Measurements from ENCODE around the gene BAD. TPM values are rescaled to one million over a fixed set of nuclear protein-coding genes. Genes with fewer than 3 reads are reported as not detected.
A peak's percentile ranks its signal among the peaks of the same experiment; 100 is the strongest.

Gene BAD
- total and polyA plus RNA-seq, 2 of the 13 experiments (the other 11 are each of a cell fraction or from before 2014, with no cell fraction given) = 17.9 to 28.5 TPM

DNA sequence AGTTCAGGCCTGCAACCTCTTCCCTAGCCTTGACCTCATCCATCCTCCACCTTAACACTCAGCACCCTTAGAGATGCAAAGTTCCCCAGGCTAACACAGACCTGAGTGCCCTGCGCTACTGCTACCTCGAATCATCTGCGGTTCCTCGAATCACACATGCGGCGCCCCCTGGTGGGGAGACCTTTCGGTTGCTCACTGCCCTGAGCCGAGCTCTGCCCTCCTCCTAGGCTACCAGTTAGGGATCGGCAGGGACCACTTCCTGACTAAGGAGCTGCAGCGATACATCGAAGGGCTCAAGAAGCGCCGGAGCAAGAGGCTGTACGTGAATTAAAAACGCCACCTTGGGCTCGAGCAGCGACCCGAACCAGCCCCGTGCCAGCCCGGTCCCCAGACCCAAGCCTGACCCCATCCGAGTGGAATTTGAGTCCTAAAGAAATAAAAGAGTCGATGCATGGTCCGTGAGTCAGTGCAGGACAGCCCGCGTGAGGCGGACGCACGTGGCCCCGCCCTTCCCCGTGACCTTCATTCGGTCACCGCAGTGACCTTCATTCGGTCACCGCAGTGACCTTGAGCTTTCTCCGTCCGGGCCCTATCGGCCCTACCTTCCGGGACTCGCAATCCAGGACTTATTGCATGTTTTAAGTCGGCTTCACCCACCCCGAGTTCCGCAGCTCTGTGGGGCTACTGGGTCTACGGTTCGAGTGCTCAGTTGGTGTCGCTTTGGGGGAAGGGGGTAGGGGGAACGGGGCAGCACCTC is 20.0 kb upstream of the BAD start (continued):
- TF ChIP-seq, protein P1, sequence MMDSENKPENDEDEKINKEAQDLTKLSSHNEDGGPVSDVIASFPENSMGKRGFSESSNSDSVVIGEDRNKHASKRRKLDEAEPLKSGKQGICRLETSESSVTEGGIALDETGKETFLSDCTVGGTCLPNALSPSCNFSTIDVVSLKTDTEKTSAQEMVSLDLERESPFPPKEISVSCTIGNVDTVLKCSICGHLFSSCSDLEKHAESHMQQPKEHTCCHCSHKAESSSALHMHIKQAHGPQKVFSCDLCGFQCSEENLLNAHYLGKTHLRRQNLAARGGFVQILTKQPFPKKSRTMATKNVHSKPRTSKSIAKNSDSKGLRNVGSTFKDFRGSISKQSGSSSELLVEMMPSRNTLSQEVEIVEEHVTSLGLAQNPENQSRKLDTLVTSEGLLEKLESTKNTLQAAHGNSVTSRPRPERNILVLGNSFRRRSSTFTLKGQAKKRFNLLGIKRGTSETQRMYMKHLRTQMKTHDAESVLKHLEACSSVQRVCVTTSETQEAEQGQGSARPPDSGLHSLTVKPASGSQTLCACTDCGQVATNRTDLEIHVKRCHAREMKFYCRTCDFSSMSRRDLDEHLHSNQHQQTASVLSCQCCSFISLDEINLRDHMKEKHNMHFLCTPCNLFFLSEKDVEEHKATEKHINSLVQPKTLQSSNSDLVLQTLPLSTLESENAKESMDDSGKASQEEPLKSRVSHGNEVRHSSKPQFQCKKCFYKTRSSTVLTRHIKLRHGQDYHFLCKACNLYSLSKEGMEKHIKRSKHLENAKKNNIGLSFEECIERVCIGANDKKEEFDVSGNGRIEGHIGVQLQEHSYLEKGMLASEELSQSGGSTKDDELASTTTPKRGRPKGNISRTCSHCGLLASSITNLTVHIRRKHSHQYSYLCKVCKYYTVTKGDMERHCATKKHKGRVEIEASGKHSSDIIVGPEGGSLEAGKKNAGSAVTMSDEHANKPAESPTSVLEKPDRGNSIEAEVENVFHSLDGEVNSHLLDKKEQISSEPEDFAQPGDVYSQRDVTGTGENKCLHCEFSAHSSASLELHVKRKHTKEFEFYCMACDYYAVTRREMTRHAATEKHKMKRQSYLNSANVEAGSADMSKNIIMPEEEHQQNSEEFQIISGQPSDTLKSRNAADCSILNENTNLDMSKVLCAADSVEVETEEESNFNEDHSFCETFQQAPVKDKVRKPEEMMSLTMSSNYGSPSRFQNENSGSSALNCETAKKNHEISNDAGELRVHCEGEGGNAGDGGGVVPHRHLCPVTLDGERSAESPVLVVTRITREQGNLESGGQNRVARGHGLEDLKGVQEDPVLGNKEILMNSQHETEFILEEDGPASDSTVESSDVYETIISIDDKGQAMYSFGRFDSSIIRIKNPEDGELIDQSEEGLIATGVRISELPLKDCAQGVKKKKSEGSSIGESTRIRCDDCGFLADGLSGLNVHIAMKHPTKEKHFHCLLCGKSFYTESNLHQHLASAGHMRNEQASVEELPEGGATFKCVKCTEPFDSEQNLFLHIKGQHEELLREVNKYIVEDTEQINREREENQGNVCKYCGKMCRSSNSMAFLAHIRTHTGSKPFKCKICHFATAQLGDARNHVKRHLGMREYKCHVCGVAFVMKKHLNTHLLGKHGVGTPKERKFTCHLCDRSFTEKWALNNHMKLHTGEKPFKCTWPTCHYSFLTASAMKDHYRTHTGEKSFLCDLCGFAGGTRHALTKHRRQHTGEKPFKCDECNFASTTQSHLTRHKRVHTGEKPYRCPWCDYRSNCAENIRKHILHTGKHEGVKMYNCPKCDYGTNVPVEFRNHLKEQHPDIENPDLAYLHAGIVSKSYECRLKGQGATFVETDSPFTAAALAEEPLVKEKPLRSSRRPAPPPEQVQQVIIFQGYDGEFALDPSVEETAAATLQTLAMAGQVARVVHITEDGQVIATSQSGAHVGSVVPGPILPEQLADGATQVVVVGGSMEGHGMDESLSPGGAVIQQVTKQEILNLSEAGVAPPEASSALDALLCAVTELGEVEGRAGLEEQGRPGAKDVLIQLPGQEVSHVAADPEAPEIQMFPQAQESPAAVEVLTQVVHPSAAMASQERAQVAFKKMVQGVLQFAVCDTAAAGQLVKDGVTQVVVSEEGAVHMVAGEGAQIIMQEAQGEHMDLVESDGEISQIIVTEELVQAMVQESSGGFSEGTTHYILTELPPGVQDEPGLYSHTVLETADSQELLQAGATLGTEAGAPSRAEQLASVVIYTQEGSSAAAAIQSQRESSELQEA (CRISPR knock-in tag; IDR thresholded peaks at IDR 0.05; ENCODE audit: not compliant biosample characterization) = no peak
- TF ChIP-seq, protein P2, sequence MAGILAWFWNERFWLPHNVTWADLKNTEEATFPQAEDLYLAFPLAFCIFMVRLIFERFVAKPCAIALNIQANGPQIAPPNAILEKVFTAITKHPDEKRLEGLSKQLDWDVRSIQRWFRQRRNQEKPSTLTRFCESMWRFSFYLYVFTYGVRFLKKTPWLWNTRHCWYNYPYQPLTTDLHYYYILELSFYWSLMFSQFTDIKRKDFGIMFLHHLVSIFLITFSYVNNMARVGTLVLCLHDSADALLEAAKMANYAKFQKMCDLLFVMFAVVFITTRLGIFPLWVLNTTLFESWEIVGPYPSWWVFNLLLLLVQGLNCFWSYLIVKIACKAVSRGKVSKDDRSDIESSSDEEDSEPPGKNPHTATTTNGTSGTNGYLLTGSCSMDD (CRISPR knock-in tag; IDR thresholded peaks at IDR 0.05) = 0 out of 2 replicates have a peak, but pooled peaks have one; percentile 35
- TF ChIP-seq ZFP90 (CRISPR knock-in tag; IDR thresholded peaks at IDR 0.05; ENCODE audit: borderline replicate concordance) = peak; percentile 79; the same call in 1 of the 2 replicates
- peak; percentile 66; the same call in 1 of the 2 replicates for TF ChIP-seq ZNF773 (CRISPR knock-in tag; IDR thresholded peaks at IDR 0.05; ENCODE audit: borderline replicate concordance)
- peak; percentile 41; the same call in 1 of the 2 replicates for TF ChIP-seq PRMT3 (CRISPR knock-in tag; IDR thresholded peaks at IDR 0.05; ENCODE audit: borderline replicate concordance, low read depth)
- peak; percentile 88 for TF ChIP-seq ZNF501 (CRISPR knock-in tag; IDR thresholded peaks at IDR 0.05)
- TF ChIP-seq SP5 (CRISPR knock-in tag; IDR thresholded peaks at IDR 0.05; ENCODE audit: borderline replicate concordance, low read depth) = peak; percentile 30; the same call in 1 of the 2 replicates
- peak; percentile 48; the same call in 1 of the 2 replicates for TF ChIP-seq NCOR1 (IDR thresholded peaks at IDR 0.05; ENCODE audit: borderline replicate concordance, low read length)
- peak; percentile 59; the same call in 1 of the 2 replicates for TF ChIP-seq ZC3H13 (CRISPR knock-in tag; IDR thresholded peaks at IDR 0.05)
- TF ChIP-seq RBM22 (optimal IDR thresholded peaks at IDR 0.05; ENCODE audit: low read length) = peak; percentile 34
- TF ChIP-seq, protein P3, sequence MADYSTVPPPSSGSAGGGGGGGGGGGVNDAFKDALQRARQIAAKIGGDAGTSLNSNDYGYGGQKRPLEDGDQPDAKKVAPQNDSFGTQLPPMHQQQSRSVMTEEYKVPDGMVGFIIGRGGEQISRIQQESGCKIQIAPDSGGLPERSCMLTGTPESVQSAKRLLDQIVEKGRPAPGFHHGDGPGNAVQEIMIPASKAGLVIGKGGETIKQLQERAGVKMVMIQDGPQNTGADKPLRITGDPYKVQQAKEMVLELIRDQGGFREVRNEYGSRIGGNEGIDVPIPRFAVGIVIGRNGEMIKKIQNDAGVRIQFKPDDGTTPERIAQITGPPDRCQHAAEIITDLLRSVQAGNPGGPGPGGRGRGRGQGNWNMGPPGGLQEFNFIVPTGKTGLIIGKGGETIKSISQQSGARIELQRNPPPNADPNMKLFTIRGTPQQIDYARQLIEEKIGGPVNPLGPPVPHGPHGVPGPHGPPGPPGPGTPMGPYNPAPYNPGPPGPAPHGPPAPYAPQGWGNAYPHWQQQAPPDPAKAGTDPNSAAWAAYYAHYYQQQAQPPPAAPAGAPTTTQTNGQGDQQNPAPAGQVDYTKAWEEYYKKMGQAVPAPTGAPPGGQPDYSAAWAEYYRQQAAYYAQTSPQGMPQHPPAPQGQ (CRISPR knock-in tag; IDR thresholded peaks at IDR 0.05; ENCODE audit: borderline replicate concordance) = 0 out of 2 replicates have a peak, but pooled peaks have one; percentile 48
- peak; percentile 62; the same call in 1 of the 2 replicates for TF ChIP-seq RFXAP (CRISPR knock-in tag; IDR thresholded peaks at IDR 0.05; ENCODE audit: borderline replicate concordance)
- TF ChIP-seq HMG20A (CRISPR knock-in tag; IDR thresholded peaks at IDR 0.05; ENCODE audit: borderline replicate concordance) = no peak
- TF ChIP-seq NONO (IDR thresholded peaks at IDR 0.05) = no peak
- peak; percentile 61; the same call in 1 of the 2 replicates for TF ChIP-seq NONO (CRISPR knock-in tag; conservative IDR thresholded peaks at IDR 0.05)
- TF ChIP-seq, protein P4, sequence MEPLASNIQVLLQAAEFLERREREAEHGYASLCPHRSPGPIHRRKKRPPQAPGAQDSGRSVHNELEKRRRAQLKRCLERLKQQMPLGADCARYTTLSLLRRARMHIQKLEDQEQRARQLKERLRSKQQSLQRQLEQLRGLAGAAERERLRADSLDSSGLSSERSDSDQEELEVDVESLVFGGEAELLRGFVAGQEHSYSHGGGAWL (CRISPR knock-in tag; IDR thresholded peaks at IDR 0.05) = 0 out of 2 replicates have a peak, but pooled peaks have one; percentile 42
- peak; percentile 49; the same call in 1 of the 2 replicates for TF ChIP-seq ZNF709 (CRISPR knock-in tag; IDR thresholded peaks at IDR 0.05)
